MM.1S (cell line): ENCODE data around the gene CACNB4.
"Not testable (repeated sequence)": the region's sequence is repeated elsewhere in the genome, so short reads cannot be mapped to it uniquely, and the experiment has no call there.

Experiments used
- DNase-seq: peaks from one replicate; pipeline ENCODE4 v3.0.0-alpha.2; 2015
- H2AFZ ChIP-seq: fragments of 300-600 bp; sonication (generic); 2 replicates; pipeline ENCODE4 v1.6.0; 2016; ENCODE audit warnings: antibody characterized with exemption, low read length
- H3F3A ChIP-seq: fragments of 300-600 bp; sonication (generic); 2 replicates; pipeline ENCODE4 v1.6.1; 2016; ENCODE audit warnings: mild to moderate bottlenecking, antibody characterized with exemption, low read length, moderate library complexity, mixed read lengths; ENCODE audit not compliant: insufficient read depth
- H3K27ac ChIP-seq: fragments of 300-600 bp; sonication (generic); 2 replicates; pipeline ENCODE4 v1.5.1; 2016; ENCODE audit warnings: mild to moderate bottlenecking, low read length
- H3K27me3 ChIP-seq: fragments of 300-600 bp; sonication (generic); replicated peaks from 2 replicates; pipeline ENCODE4 v1.6.0; 2016; ENCODE audit warnings: low read length; ENCODE audit not compliant: insufficient read depth
- H3K36me3 ChIP-seq: fragments of 300-600 bp; sonication (generic); replicated peaks from 2 replicates; pipeline ENCODE4 v1.6.1; 2016; ENCODE audit warnings: mild to moderate bottlenecking, low read length, mixed read lengths; ENCODE audit not compliant: insufficient read depth
- H3K4me1 ChIP-seq: fragments of 300-600 bp; sonication (generic); 2 replicates; pipeline ENCODE4 v1.6.1; 2016; ENCODE audit warnings: low read length, mixed read lengths
- H3K4me2 ChIP-seq: fragments of 300-600 bp; sonication (generic); 2 replicates; pipeline ENCODE4 v1.6.0; 2016; ENCODE audit warnings: low read depth, low read length
- H3K4me3 ChIP-seq: fragments of 300-600 bp; sonication (generic); 2 replicates; pipeline ENCODE4 v1.5.1; 2016; ENCODE audit warnings: low read length, mixed read lengths
- H3K79me2 ChIP-seq: fragments of 300-600 bp; sonication (generic); 2 replicates; pipeline ENCODE4 v1.6.1; 2016; ENCODE audit warnings: mixed run types, low read length, mixed read lengths
- H3K9ac ChIP-seq: fragments of 300-600 bp; sonication (generic); 2 replicates; pipeline ENCODE4 v1.6.1; 2016; ENCODE audit warnings: low read length, mixed read lengths
- H3K9me2 ChIP-seq: fragments of 300-600 bp; sonication (generic); replicated peaks from 2 replicates; pipeline ENCODE4 v1.6.1; 2016; ENCODE audit warnings: mild to moderate bottlenecking, low read length, mixed read lengths; ENCODE audit not compliant: insufficient read depth
- H3K9me3 ChIP-seq: fragments of 300-600 bp; sonication (generic); replicated peaks from 2 replicates; pipeline ENCODE4 v1.6.1; 2016; ENCODE audit warnings: mild to moderate bottlenecking, low read length, mixed read lengths; ENCODE audit not compliant: insufficient read depth
- H4K20me1 ChIP-seq: fragments of 300-600 bp; sonication (generic); 2 replicates; pipeline ENCODE4 v1.6.1; 2016; ENCODE audit warnings: mild to moderate bottlenecking, low read length, moderate library complexity, mixed read lengths; ENCODE audit not compliant: insufficient read depth
- CTCF ChIP-seq: fragments of 300-600 bp; sonication (generic); IDR thresholded peaks from 2 replicates; pipeline ENCODE4 v1.5.1; 2016; ENCODE audit warnings: antibody characterized with exemption, low read length, mixed read lengths
- EZH2 ChIP-seq: fragments of 300-600 bp; sonication (generic); optimal IDR thresholded peaks from 2 replicates; pipeline ENCODE3; 2017; ENCODE audit warnings: low read depth, mild to moderate bottlenecking, antibody characterized with exemption, low read length, mixed read lengths
- EZH2phosphoT487 ChIP-seq: fragments of 300-600 bp; sonication (generic); IDR thresholded peaks from 2 replicates; pipeline ENCODE4 v1.6.1; 2018; ENCODE audit warnings: antibody characterized with exemption, low read length

Gene CACNB4

GRCh38 chr2:152033011-152033925 is 65.6 kb downstream of the CACNB4 start:
- Histone ChIP-seq H3K9me3 (no peaks in the 10 kb centered on the region), H3K36me3 (no peaks in the 10 kb centered on the region), H3K4me1 (peaks cover 4% of the 10 kb centered on the region), H3K27me3 (no peaks in the 10 kb centered on the region), H4K20me1 (no peaks in the 10 kb centered on the region), H2AFZ (no peak overlapping the region), H3K4me2 (no peak overlapping the region), H3F3A (no peaks in the 10 kb centered on the region), H3K79me2 (no peaks in the 10 kb centered on the region), H3K4me3 (no peak overlapping the region), H3K9ac (no peak overlapping the region), H3K27ac (no peak overlapping the region), H3K9me2 (no peaks in the 10 kb centered on the region)
- TF ChIP-seq EZH2phosphoT487 (no peak), EZH2 (no peak), CTCF (no peak)
- DNase-seq = no peak

GRCh38 chr2:152031747-152032306 is 67.0 kb downstream of the CACNB4 start:
- Histone ChIP-seq H3K4me3 (no peak overlapping the region), H3K9me3 (no peaks in the 10 kb centered on the region), H3K27ac (no peak overlapping the region), H3K27me3 (no peaks in the 10 kb centered on the region), H3K9ac (no peak overlapping the region), H3K36me3 (no peaks in the 10 kb centered on the region), H2AFZ (no peak overlapping the region), H3K79me2 (no peaks in the 10 kb centered on the region), H3K4me1 (peaks cover 4% of the 10 kb centered on the region), H4K20me1 (no peaks in the 10 kb centered on the region), H3K9me2 (no peaks in the 10 kb centered on the region), H3F3A (no peaks in the 10 kb centered on the region), H3K4me2 (no peak overlapping the region)
- TF ChIP-seq EZH2 = no peak
- no peak for TF ChIP-seq EZH2phosphoT487
- TF ChIP-seq CTCF = no peak
- DNase-seq = no peak

GRCh38 chr2:152030596-152031328 is 68.1 kb downstream of the CACNB4 start:
- DNase-seq, H3K27me3 ChIP-seq, H4K20me1 ChIP-seq, H3K36me3 ChIP-seq, H3K9me2 ChIP-seq, H3K27ac ChIP-seq, H3F3A ChIP-seq, H3K4me2 ChIP-seq, H3K9me3 ChIP-seq, H3K4me3 ChIP-seq, H2AFZ ChIP-seq, H3K4me1 ChIP-seq, H3K9ac ChIP-seq, H3K79me2 ChIP-seq: not testable (repeated sequence)
